IPS DF 19.7 (cell line): Measurements from ENCODE around the gene SWAP70.

Experiments
- DNase-seq: peaks from one replicate; pipeline ENCODE4 v3.0.0-alpha.2; 2013; ENCODE audit warnings: low read depth, low spot score

Gene SWAP70

DNA sequence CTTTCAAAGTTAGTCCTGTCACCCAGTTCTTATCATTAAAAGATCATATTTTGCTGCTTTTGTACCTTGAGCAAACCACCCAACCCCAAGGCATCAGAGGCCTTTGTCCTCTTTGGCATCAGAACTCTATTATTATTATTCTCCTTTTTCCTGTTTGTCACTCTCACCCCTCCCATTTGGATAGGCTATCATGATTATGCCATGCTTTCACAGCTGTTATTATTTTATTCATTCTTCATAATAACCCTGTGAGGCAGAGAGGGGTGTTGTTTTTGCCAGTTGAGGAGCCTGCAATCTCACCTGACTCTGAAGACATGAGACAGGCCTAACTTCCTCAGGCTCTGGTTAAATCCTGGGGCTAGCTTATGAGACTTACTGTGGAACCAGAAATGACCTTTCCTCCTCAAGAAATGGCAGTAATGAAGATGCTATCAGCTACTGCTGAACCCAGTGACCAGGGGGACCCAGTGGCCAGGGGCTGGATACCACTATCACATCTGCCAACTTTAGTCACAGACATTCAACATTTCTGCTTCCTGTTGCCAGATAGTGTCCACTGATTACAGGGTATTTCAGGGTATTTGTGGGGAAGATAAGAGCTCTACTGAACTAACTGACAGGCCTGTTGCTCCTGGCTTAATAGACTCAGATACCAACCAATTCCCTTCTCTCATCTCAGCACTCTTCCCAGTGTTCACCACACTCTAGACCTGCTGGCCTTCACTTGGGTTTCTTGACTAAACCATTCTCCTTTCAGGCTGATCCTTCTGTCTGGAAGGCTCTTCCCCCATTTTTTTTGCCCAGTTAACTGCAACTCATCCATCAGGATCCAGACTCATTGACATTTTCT lies 11.8 kb upstream of the SWAP70 start:
- DNase-seq: no peak

DNA sequence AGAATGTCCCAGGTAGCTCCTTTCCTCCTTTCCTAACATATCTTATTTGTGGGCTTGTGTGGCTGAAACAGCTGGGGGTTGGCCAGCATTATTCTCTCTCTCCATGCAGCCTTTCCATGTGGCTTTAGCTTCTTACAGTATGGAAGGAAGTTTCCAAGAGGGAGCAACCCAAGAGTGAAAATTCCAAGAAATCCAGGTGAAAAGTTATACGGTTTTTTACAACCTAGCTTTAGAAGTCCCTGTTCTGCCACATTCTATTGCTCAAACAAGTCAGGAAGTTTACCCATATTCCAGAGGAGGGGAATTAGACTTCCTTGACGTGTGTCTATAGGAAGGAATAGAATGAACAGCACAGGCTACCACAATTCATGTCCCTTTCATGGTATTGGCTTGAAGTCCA lies 10.0 kb upstream of the SWAP70 start:
- DNase-seq: no peak

DNA sequence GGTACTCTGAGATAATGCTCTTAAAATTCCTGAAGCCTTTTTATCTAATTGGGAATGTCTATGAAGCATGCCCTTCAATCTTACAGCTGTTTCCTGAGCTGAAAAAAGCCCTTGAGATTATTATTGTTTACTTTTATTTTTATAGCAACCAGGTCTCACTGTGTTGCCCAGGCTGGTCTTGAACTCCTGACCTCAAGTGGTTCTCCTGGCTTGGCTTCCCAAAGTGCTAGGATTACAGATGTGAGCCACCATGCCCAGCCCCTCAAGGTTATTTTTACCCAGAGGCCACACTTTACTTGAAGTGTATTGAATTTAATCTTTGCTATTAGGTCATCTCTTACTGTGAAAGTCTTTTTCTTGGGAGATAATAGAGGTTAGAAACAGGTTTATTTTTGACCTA lies 7.0 kb upstream of the SWAP70 start:
- no peak for DNase-seq

DNA sequence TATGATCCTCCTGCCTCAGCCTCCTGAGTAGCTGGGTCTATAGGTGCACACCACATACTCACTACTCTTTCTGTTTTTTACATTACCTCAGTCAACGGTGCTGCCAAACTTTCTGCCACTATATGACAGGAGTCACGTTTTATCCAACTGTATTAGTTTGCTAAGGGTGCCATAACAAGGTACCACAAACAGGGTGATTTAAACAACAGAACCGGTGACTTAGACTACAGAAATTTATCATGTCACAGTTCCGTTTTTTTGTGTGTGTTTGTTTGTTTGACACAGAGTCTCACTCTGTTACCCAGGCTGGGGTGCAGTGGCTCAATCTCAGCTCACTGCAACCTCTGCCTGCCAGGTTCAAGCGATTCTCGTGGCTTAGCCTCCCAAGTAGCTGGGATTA lies 6.3 kb upstream of the SWAP70 start:
- no peak for DNase-seq

DNA sequence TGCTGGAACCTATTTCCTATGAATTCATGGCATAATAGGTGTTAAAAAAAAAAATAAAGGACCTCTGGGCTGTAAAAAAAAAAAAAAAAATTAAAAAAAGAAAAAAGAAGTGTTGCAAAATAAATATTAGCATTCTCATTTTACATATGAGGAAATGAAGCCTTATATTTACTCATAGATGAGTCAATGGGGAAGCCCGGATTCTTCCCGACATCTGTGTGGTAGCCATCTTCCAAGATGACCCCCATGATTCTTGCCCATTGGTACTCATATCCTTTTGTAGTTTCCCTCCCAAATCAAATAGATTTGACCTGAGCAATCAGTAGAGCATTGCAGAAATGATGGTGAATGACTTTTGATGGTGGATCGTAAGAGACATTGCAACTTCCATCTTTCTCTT lies 3.0 kb upstream of the SWAP70 start:
- DNase-seq: no peak

DNA sequence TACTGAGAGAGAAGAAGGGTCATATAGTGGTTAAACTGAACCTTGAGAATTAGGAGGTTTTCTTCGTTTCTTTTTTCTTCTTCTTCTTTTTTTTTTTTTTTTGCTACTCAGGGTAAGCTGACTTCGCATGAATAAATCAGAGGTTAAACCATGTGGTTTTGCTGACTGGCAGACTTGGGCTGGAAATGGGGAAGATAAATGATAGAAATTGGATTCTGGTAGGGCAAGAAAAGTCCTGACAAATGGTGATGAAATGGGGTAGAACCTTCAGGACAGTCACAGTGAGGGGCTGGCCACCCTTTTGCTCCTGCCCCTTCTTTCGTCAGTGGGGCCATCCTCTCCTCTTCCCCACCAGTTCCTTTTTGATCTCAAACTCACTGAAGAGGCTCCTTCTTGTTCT lies 1.6 kb upstream of the SWAP70 start:
- no peak for DNase-seq

DNA sequence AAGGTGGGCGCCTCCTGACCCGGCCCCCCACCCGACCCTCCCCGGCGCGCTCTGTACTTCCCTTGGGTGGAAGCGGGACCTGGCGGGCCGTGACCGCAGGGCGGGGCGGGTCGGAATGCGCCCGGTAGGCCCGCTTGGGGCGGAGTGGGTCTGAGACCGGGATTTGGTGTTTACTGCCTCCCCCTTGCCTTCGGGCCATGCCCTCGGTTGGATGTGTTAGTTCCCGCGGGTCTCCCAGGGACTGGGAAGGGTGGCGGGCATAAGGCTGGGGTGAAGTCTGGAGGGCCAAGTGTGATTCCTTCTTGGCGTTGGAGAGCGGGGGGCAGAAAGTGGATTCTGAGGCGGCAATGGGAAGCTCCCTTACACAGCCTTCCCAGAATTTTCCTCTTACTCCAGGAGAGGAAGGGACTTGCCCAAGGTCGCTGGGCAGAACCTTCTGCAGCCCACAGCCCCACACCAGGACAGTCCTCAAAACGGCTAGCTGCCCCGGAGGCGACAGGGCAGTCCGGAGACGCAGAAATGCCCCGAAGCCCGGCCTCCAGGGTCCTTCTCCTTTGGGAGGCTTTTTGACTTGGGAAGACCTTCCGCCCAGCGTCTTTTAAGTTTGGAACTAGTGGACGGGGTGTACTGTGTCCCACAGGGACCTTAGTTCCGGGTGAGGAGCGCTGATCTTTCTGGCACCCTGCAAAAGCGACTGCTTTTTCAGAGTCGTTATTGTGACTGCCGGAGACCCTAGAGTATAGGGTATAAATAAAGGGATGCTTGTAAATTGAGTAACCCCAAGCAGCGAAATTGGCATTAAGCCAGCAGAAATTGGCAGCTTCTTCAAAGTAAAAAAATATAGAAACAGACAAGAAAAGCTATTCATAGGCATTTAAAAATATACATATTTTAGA lies 647 bp downstream of the SWAP70 start:
- DNase-seq: no peak

DNA sequence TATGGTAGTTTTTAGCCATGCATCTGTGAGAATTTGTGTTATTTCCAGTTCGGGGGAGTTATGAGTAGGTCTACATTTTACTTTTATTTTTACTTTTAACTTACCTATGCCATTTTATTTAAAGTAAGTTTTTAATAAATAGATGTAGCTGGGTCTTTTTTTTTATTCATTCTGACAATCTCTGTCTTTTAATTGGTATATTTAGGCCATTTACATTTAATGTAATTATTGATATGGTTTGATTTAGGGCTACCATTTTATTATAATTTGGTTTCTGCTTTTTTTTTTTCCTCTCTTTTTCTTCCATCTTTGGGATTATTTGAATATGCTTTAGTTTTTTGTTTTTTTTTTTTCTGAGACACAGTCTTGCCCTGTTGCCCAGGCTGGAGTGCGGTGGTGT lies 1.9 kb downstream of the SWAP70 start:
- DNase-seq: no peak

DNA sequence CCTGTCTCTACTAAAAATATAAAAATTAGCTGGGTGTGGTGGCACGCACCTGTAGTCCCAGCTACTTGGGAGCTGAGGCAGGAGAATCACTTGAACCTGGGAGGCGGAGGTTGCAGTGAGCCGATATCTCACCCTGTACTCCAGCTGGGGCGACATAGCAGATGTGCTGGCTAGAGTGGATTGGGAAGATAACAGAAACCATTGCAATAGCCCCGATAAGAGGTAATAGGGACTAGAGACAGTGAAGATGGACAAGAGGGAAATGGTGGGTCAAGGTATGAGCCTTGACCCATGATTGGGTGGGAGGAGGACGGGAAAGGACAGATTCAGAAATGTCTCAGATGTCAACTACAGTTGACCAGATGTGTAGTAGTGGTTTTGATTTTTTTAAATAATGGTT lies 6.1 kb downstream of the SWAP70 start:
- DNase-seq: no peak

DNA sequence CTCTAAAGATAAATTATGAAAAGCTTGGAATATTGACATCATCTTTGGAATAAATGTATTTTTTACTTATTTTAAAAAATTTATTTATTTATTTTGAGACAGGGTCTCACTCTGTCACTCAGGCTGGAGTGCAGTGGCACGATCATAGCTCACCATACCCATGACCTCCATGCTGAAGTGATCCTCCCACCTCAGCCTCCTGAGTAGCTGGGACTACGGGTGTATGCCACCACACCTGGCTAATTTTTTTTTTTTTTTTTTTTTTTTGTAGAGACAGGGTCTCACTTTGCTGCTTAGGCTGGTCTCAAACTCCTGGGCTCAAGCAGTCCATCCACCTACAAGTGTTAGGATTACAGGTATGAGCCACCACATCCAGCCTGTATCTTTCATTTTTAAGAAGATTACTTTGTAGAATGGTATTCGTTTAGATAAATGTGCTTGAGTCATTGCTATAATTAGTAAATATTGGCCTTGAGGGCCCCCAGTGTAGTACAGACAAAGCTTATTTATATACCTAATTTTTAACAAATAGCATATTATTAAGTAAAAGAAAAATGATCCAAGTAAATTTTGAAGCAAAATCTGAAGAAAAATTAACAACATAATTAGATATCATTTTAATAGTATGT lies 8.5 kb downstream of the SWAP70 start:
- DNase-seq: no peak

DNA sequence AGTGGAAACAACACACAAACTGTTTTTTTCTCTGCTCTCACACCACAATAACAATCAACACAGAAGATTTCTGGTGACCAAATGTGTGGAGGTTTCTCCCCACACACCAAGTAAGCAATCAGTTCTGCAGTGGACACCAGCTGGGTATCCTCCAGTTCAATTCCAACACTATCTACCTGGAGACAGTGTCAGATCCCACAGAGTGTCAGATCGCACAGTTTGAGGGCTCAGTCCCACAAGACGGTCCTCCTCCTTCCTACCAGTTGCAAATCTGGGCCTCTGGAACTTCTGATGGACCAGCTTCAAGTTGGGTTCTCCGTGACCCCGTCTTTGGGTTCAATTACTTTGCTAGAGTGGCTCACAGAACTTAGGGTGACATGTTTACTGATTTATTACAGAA lies 9.0 kb downstream of the SWAP70 start:
- DNase-seq: no peak

DNA sequence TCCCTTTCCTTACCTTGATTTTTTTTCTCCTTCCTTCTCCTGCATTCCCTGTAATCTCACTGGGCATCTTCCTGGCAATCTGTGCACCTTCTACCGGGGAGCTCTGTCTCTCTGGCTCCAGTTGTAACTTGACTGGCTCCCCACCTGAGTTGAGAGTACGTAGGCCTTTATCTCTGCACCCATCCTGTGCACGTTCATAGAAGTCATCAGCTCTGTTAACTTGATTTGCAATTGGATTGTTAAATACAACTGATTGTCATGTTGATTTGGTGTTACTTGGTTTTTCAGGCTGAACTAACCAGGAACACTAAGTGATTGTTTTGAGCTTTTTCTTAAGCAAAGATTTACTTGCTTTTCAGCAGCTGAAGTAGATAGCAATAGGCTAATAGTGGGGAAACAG lies 11.8 kb downstream of the SWAP70 start:
- DNase-seq: peak; percentile 71

DNA sequence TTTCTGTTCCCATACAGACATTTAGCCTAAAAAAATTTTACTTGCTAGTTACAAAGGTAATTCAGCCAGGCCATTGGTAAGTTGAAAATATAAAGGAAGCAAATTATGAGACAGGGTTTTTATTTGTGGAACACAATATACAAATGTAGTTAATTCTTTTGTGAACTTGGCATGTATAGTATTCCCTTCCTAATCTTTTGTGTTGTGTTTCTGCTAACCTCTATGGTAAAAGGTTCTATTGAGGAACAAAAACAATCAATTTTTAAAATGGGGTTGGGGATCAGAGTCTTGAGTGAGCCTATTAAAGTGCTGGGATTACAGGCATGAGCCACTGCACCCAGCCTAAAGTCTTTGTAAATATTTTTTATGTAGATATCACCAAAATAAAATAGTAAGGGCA lies 14.1 kb downstream of the SWAP70 start:
- no peak for DNase-seq

DNA sequence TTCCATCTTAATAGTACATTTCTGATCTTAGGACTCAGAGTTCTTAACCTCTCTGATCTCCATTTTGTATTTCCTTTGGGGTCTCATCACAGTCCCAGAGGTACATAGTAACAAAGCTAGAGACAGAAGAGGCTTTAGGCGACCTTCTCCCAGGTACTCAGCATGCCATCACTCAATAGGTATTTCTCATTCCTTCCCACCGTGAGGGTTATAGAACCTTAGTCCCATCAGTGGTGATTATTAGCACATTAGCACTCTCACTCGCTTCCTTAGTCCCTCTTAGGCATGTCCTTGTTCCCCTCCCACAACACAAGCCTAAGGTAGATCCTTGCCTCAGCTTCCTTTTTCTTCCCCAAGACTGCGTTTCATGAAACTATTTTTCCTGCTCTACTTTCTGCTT lies 14.7 kb downstream of the SWAP70 start:
- DNase-seq: no peak

DNA sequence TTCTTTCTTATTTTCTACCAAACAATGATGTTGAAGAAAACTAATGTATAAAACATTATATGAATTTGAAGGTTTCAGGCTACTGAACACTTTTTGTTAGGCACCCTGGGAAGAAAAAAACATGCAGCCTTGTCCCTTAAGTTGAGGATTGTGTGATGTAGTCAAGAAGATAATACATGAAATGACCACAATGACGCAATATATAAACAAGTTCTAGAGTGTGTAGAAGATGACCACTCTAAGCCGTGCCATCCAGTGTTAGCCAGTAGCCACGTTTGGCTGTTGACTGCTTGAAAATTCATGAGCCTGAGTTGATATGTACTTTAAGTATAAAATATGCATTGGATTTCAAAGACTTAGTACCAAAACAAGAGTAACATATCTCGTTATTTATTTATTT lies 16.2 kb downstream of the SWAP70 start:
- no peak for DNase-seq

DNA sequence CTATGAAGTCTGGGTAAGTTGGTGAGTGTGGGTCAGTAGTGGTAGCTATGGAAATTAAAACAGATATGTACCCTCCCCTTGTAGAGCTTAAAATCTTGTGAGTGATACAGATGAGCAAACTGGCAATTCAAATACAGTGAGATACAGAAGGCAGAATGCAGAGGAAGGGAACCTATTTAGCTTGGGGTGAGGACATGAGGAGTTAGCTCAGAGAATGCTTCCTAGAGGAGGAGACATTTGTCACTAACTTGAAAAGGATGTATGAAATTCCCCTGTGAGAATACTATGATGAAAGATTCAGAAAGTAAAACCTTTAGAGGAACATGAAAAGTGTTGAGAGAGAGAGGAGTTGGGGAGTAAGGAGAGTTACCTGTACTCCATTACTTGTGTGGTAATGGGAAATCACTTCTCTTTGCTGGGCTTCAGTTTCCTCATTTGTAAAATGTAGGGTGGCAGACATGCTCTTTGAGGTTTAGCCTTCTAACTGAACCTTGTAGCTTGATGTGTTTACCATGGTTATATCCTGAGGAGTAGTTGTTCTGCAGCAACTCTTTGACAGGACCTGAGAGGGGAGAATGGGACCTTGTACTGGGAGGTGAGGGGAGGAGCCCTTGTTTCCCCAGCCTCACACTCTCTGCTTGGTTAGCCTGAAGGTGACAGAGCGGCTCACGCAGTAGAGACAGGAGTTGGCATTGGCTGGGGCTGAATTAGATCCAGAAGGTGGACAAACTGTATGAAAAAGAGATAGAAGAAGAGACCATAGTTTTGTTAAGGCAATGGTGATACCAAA lies 17.9 kb downstream of the SWAP70 start:
- no peak for DNase-seq

DNA sequence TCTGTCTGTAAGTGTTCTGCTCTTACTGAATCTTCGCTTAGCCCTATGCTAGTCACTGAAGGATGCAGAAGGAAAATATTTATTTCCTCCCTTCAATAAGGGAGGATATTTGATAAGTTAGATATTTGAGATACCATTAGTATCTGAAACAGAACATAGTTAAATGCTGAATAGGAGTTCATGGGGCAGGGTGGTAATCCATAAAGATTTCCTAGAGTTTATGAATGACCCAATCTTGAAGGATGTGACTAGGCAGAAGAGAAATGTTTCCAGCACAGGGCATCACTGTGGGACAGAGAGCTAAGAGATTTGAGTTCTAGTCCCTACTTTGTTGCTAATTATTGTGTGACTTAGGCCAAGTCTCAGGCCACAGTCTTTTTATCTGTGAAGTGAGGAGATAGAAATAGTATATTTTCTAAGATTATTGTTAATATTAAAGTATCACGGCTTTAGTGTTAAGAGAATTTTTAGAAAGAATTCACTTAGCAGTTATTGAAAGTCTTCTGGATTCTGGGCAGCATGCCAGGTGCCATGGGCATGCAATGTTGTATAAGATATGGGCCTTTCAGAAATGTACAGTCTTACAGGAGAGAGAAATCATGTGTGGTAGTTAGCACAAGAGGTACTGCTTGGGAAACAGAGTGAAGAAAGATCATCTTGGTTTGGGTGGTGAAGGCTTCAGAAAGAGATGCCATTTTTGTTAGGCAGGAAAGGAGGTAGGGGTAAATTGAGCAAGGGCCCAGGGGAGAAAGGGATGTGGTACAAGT lies 24.0 kb downstream of the SWAP70 start:
- no peak for DNase-seq

DNA sequence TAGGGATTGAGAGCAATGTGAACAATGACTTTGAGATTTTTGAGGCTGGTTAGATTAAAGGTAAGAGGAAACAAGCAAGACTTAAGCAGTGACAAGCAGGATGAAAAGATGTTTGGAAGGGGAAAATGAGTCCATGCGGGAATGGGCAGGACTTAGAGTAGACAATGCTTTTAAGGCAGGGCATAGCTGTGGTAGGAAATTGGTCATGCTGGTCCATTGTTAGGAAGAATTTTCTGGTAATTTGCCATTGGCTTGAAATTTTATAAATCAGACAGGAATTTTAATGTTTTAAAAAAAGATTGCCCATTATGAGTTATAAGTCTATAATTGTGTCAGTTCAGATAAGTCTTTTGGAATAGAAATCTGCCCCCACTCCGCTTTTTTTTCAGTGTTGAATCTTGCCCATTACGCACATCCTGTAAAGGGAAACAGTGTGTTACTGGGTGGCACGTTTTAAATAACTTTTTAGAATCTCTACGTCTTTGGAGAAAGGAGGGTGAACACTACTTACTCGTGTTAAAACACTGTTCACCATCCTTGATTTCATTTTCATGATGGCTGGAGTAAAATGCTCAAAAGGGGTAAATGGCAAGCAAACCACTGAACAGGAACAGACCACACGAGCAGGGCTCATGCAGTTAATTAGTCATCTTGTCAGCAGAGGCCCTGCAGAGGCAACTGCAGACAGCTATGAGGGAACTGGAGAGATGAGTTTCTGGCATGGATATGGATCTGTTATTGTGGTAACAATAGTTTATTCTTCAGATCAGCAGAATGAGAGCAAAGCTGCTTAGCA lies 25.0 kb downstream of the SWAP70 start:
- no peak for DNase-seq

DNA sequence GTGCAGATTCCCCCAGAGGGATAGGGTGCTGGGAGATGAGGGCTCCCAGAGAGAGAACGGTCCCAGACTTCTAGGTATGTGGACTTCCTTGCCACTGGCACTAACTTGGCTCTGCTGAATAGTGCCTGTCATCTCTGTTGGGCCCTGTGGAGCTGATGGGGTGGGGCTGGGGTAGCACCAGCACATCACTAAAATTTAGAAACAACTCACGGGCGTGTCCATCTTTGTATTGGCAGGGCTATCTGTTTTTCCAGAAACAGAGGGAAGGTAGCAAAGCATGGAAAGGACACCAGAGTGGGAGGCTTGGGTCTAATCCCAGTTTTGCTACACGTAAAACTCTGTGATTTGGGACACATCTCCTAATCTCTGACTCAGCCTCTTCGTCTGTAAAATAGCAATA lies 25.8 kb downstream of the SWAP70 start:
- no peak for DNase-seq

DNA sequence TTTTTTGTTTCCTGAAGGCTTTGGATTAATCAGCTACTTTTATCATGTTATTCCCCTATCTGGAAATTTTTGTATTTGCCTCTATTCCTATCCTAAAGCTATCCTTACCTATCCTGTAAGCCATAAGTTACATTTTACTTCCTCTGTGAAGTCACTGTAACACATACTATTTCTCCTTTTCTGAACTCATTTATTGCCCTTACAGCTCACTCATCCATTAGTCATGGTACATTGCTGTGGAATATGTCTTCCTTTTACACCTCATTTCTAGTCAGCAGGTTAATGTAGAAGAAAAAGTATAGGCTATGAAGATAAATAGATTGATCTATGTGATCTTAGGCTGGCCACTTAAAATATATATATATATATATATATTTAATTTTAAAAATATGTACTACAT lies 28.0 kb downstream of the SWAP70 start:
- no peak for DNase-seq
